ENCODE data around the gene TMEM135.
"Not testable (repeated sequence)": the region's sequence is repeated elsewhere in the genome, so short reads cannot be mapped to it uniquely, and the experiment has no call there.

The TMEM135 gene

GRCh38 chr11:87265132-87265531, 227.4 kb downstream of the TMEM135 start:
- DNase-seq, result no peak

GRCh38 chr11:87265979-87266378, 228.2 kb downstream of the TMEM135 start:
- no peak for DNase-seq

GRCh38 chr11:87266751-87267150, 229.0 kb downstream of the TMEM135 start:
- DNase-seq, result peak; percentile 30

GRCh38 chr11:87271951-87272350, 234.2 kb downstream of the TMEM135 start:
- not testable (repeated sequence) for DNase-seq

- no peak for DNase-seq
These were observed 237.4 kb downstream of the TMEM135 start for GRCh38 chr11:87275176-87275575.

- DNase-seq, result no peak
These were observed 242.4 kb downstream of the TMEM135 start for GRCh38 chr11:87280143-87280542.

- no peak for DNase-seq
These were observed 243.8 kb downstream of the TMEM135 start for GRCh38 chr11:87281496-87281895.

GRCh38 chr11:87284306-87284705, 246.6 kb downstream of the TMEM135 start:
- no peak for DNase-seq

GRCh38 chr11:87285674-87286073, 247.9 kb downstream of the TMEM135 start:
- DNase-seq, result not testable (repeated sequence)

- no peak for DNase-seq
These were observed 248.6 kb downstream of the TMEM135 start for GRCh38 chr11:87286338-87286737.

GRCh38 chr11:87290304-87290922, 252.7 kb downstream of the TMEM135 start:
- peak; percentile 4 for DNase-seq

- DNase-seq, result no peak
These were observed 254.9 kb downstream of the TMEM135 start for GRCh38 chr11:87292598-87292997.

GRCh38 chr11:87295237-87295636, 257.5 kb downstream of the TMEM135 start:
- no peak for DNase-seq

- no peak for DNase-seq
These were observed 258.9 kb downstream of the TMEM135 start for GRCh38 chr11:87296627-87297026.

GRCh38 chr11:87298155-87298554, 260.4 kb downstream of the TMEM135 start:
- no peak for DNase-seq

GRCh38 chr11:87299041-87299481, 261.3 kb downstream of the TMEM135 start:
- DNase-seq, result no peak

- DNase-seq, result no peak
These were observed 263.1 kb downstream of the TMEM135 start for GRCh38 chr11:87300640-87301380.

- no peak for DNase-seq
These were observed 264.2 kb downstream of the TMEM135 start for GRCh38 chr11:87301785-87302540.

- DNase-seq, result no peak
These were observed 266.7 kb downstream of the TMEM135 start for GRCh38 chr11:87304412-87304811.

GRCh38 chr11:87306262-87306851, 268.6 kb downstream of the TMEM135 start:
- DNase-seq, result no peak

GRCh38 chr11:87307101-87307500, 269.4 kb downstream of the TMEM135 start:
- no peak for DNase-seq

- DNase-seq, result no peak
These were observed 277.5 kb downstream of the TMEM135 start for GRCh38 chr11:87315229-87315628.

- DNase-seq, result no peak
These were observed 278.8 kb downstream of the TMEM135 start for GRCh38 chr11:87316491-87316890.

All from NCI-H2227 treated with DMSO at 0.1 percent for 48 hours (cell line).